Activated CD8-positive, alpha-beta T cell treated with anti-CD3 and anti-CD28 coated beads for 36 hours (primary cell): ENCODE results near the gene DPM3. TPM values are rescaled to one million over a fixed set of nuclear protein-coding genes. Genes with fewer than 3 reads are reported as not detected.

ENCODE experiments used
- ATAC-seq: fragments of 200-7000 bp; cut with Tn5 transposase; one replicate; pipeline ENCODE4 v1.10.0; 2021; ENCODE audit warnings: mild to moderate bottlenecking, moderate library complexity
- CTCF ChIA-PET: fragments of 350-600 bp; sonication (Branson Sonifier 250); formaldehyde crosslinking; loops from one replicate; lab custom pipeline; 2021; ENCODE audit warnings: antibody characterized with exemption; lab: Charles Lee
- POLR2A ChIA-PET: fragments of 350-600 bp; sonication (Branson Sonifier 250); formaldehyde crosslinking; loops from one replicate; lab custom pipeline; 2021; ENCODE audit warnings: antibody characterized with exemption; lab: Charles Lee
- DNase-seq: peaks from one replicate; pipeline ENCODE4 v3.0.0-alpha.2; 2020
- H3K27ac Mint-ChIP-seq: one replicate; pipeline ENCODE4 v1.8.0; 2021; ENCODE audit warnings: mild to moderate bottlenecking, mixed read lengths
- H3K27me3 Mint-ChIP-seq: one replicate; pipeline ENCODE4 v1.8.0; 2021; ENCODE audit warnings: mixed read lengths
- H3K36me3 Mint-ChIP-seq: one replicate; pipeline ENCODE4 v1.8.0; 2021; ENCODE audit warnings: low read depth, mixed read lengths
- H3K4me1 Mint-ChIP-seq: one replicate; pipeline ENCODE4 v1.8.0; 2021; ENCODE audit warnings: low read depth, mixed read lengths
- H3K4me3 Mint-ChIP-seq: one replicate; pipeline ENCODE4 v1.8.0; 2021; ENCODE audit warnings: mild to moderate bottlenecking, moderate library complexity, mixed read lengths
- H3K9me3 Mint-ChIP-seq: one replicate; pipeline ENCODE4 v1.8.0; 2021; ENCODE audit warnings: mixed read lengths
- CTCF ChIP-seq: fragments of 200-600 bp; IDR thresholded peaks from one replicate; pipeline ENCODE4 v1.8.0; 2022; ENCODE audit warnings: antibody characterized with exemption, mild to moderate bottlenecking
- intact Hi-C: fragments of 100-400 bp; cut with micrococcal nuclease; formaldehyde crosslinking; loops from one replicate; pipeline ENCODE4 v1.10.0; 2022
- total RNA-seq, 2 experiments: library from RNA; stranded (reverse); gene quantifications; one replicate each; pipeline ENCODE4 v1.2.3, GENCODE V29; 2021

Gene DPM3
- total RNA-seq, 2 experiments from 2014 or later: 37.1 to 38.1 TPM

- Mint-ChIP-seq H3K27ac (no peak overlapping the region), H3K36me3 (no peaks in the 10 kb centered on the region), H3K4me1 (peaks cover 31% of the 10 kb centered on the region), H3K4me3 (no peak overlapping the region), H3K27me3 (peaks cover 21% of the 10 kb centered on the region), H3K9me3 (no peaks in the 10 kb centered on the region)
- ChIA-PET POLR2A (interaction anchor here (0.7 kb wide), 1 partner anchor 16 kb away, joined by 3 read pairs; no protein-coding TSS in a partner anchor), CTCF (interaction anchor here (0.6 to 1.8 kb wide), 3 partner anchors 13 to 40 kb away, joined by 3 to 10 read pairs (median 4); no protein-coding TSS in a partner anchor)
- DNase-seq (no peak), ATAC-seq (no peak)
- intact Hi-C loops: no loop called here
- TF ChIP-seq CTCF: no peak
Observed at GRCh38 chr1:155124503-155125463, 15.5 kb downstream of the DPM3 start.

DNA sequence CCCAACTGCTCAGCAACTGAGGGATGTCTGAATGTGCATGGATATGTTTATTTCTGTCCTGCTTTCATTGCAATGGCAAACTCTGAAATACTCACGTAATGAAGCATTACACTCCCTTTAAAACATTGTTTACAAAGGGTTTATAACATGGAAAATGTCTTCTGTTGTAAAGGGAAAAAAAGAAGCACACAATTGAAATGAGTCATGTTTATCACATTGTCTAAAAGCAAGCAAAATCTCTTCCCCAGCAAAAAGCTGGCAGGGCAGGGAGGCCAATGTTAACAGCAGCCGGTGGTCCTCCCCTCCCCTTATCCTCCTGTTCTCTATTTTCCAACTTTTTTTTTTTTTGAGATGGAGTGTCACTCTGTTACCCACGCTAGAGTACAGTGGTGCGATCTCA is 16.5 kb downstream of the DPM3 start:
- Mint-ChIP-seq H3K27ac (no peak overlapping the region), H3K9me3 (no peaks in the 10 kb centered on the region), H3K4me1 (peaks cover 21% of the 10 kb centered on the region), H3K4me3 (no peak overlapping the region), H3K27me3 (peaks cover 21% of the 10 kb centered on the region), H3K36me3 (no peaks in the 10 kb centered on the region)
- ATAC-seq (no peak), DNase-seq (no peak)
- POLR2A ChIA-PET: interaction anchor here (0.7 kb wide), 1 partner anchor 15 kb away, joined by 3 read pairs; no protein-coding TSS in a partner anchor
- TF ChIP-seq CTCF: no peak
- CTCF ChIA-PET: interaction anchor here (0.6 to 0.9 kb wide), 2 partner anchors 14 to 33 kb away, joined by 3 read pairs; no protein-coding TSS in a partner anchor
- intact Hi-C loops: no loop called here

GRCh38 chr1:155122308-155122707 is 18.0 kb downstream of the DPM3 start:
- H3K27ac Mint-ChIP-seq: no peak overlapping the region
- H3K9me3 Mint-ChIP-seq: no peaks in the 10 kb centered on the region
- peaks cover 11% of the 10 kb centered on the region for H3K27me3 Mint-ChIP-seq
- H3K36me3 Mint-ChIP-seq: no peaks in the 10 kb centered on the region
- ChIA-PET CTCF (interaction anchor here (1.0 to 1.4 kb wide), 2 partner anchors 31 to 45 kb away, joined by 3 to 6 read pairs; no protein-coding TSS in a partner anchor), POLR2A (no interaction called here)
- DNase-seq (no peak), ATAC-seq (no peak)
- no peak overlapping the region for H3K4me3 Mint-ChIP-seq
- intact Hi-C loops: no loop called here
- peaks cover 9% of the 10 kb centered on the region for H3K4me1 Mint-ChIP-seq
- no peak for TF ChIP-seq CTCF

DNA sequence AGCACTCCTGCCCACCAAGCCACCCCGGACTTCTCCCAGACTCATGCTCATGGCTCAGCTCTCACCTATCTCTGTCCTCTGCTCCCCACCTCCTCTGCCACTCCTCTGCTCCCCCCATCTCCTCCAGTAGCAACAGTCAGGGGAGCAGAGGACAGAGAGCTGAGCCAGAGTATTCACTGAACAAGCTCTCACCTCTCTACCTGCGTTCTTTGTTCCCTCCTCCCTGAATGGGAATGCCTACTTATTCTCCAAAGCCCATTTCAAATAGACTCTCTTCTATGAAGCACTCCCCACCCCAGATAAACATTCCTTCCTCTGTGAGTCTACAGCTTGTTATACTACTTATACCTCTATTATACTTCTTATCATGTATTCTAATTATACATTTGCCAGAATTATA is 19.1 kb downstream of the DPM3 start:
- Mint-ChIP-seq H3K27me3 (peaks cover 5% of the 10 kb centered on the region), H3K4me1 (no peaks in the 10 kb centered on the region), H3K36me3 (no peaks in the 10 kb centered on the region), H3K27ac (no peak overlapping the region), H3K4me3 (no peak overlapping the region), H3K9me3 (no peaks in the 10 kb centered on the region)
- ChIA-PET CTCF (interaction anchor here (0.7 to 1.3 kb wide), 2 partner anchors 30 to 56 kb away, joined by 3 to 5 read pairs; no protein-coding TSS in a partner anchor), POLR2A (interaction anchor here (1.4 kb wide), 1 partner anchor 13 kb away, joined by 4 read pairs; no protein-coding TSS in a partner anchor)
- no peak for DNase-seq
- no peak for ATAC-seq
- intact Hi-C loops: no loop called here
- no peak for TF ChIP-seq CTCF
